Heart left ventricle (tissue), 13 donors: ENCODE results near the gene HELZ.

Experiments used
- POLR2A ChIP-seq, 2 donors: fragments of 450-650 bp; IDR thresholded peaks; one replicate each; pipeline ENCODE4 v1.6.1; 2017; ENCODE audit warnings: antibody characterized with exemption in 2 of 2, mild to moderate bottlenecking in 2 of 2, moderate library complexity in 2 of 2
- TF ChIP-seq, protein P1 (sequence below), 12 donors: fragments of 200-600 bp; sonication (generic) in 4 of 12; IDR thresholded peaks; one replicate each; pipeline versions ENCODE4 v1.5.0 to v1.8.0; 2018 to 2022; ENCODE audit warnings: antibody characterized with exemption in 12 of 12, mild to moderate bottlenecking in 5 of 12
- donor health status: ischemic (EF 13 %, LVEDD 7.1; RV severe dilation, severe dysfunction).
- donor health status: DM: no; HTN: yes; CAD: no.
- donor health status: DM: no; HTN: no; CAD: no.
- donor health status: ischemic (EF 25% LVEDD 6.9; RV normal size, moderate dysfunction).
- donor health status: ischemic (EF 25% LVEDD 5.7; RV mildly dilated, moderate dysfunction).
- donor health status: ischemic (EF 35%, LVEDD 5.7; RV mildly dilated, moderate dysfunction).
- donor health status: nonischemic (EF 11% LVEDD 7.7; RV severe dilation, severe dysfunction).
- donor health status: DM: yes; HTN: yes; CAD: no.
- donor health status: PGD.
- donor health status: ischemic (EF 29% LVEDD 5.4; RV normal size, mild dysfunction).
- donor health status: nonischemic (EF 23%, LVEDD 6.1; RV moderate dilation, normal function).

GRCh38 chr17:67069603-67070136 lies 175.3 kb downstream of the HELZ start:
- TF ChIP-seq, protein P1, sequence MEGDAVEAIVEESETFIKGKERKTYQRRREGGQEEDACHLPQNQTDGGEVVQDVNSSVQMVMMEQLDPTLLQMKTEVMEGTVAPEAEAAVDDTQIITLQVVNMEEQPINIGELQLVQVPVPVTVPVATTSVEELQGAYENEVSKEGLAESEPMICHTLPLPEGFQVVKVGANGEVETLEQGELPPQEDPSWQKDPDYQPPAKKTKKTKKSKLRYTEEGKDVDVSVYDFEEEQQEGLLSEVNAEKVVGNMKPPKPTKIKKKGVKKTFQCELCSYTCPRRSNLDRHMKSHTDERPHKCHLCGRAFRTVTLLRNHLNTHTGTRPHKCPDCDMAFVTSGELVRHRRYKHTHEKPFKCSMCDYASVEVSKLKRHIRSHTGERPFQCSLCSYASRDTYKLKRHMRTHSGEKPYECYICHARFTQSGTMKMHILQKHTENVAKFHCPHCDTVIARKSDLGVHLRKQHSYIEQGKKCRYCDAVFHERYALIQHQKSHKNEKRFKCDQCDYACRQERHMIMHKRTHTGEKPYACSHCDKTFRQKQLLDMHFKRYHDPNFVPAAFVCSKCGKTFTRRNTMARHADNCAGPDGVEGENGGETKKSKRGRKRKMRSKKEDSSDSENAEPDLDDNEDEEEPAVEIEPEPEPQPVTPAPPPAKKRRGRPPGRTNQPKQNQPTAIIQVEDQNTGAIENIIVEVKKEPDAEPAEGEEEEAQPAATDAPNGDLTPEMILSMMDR (IDR thresholded peaks at IDR 0.05), result no peak
- TF ChIP-seq POLR2A (IDR thresholded peaks at IDR 0.05), result no peak
